ENCODE measurements around the gene CPTP. TPM values are rescaled to one million over a fixed set of nuclear protein-coding genes. Genes with fewer than 3 reads are reported as not detected.

The CPTP gene
- total RNA-seq, 1 experiment from 2014 or later = 141 TPM

GRCh38 chr1:1377540-1378205 lies 53.1 kb downstream of the CPTP start:
- peaks cover 17% of the 10 kb centered on the region for H3K4me1 ChIP-seq (ENCODE audit: insufficient read depth, low read length)
- ATAC-seq (no peak), DNase-seq (no peak)
- TF ChIP-seq EZH2 (IDR thresholded peaks at IDR 0.05; ENCODE audit: low read length, unreplicated experiment) = no peak
- no peak for TF ChIP-seq CTCF (conservative IDR thresholded peaks at IDR 0.05; ENCODE audit: low read depth, low read length)
- TF ChIP-seq EZH2phosphoT487 (IDR thresholded peaks at IDR 0.05; ENCODE audit: borderline replicate concordance, low read length) = no peak
- H2AFZ ChIP-seq (ENCODE audit: low read length) = no peak overlapping the region
- H3K27ac ChIP-seq (ENCODE audit: low read length) = no peak overlapping the region
- peaks cover 13% of the 10 kb centered on the region; the same call in 1 of the 2 replicates for H3K36me3 ChIP-seq (ENCODE audit: low read depth, low read length)
- H3F3A ChIP-seq (ENCODE audit: low read length, unreplicated experiment) = peaks cover 9% of the 10 kb centered on the region
- H3K9ac ChIP-seq (ENCODE audit: low read length) = no peak overlapping the region
- BruUV-seq (replicated peaks) = no TSS peak
- H4K20me1 ChIP-seq (ENCODE audit: low read length) = no peaks in the 10 kb centered on the region
- no peaks in the 10 kb centered on the region for H3K27me3 ChIP-seq (ENCODE audit: low read length)
- H3K9me3 ChIP-seq (ENCODE audit: low read length) = no peaks in the 10 kb centered on the region
- H3K4me3 ChIP-seq (ENCODE audit: low read length) = no peak overlapping the region
- POLR2A ChIA-PET (ENCODE audit: unreplicated experiment) = no interaction called here
- intact Hi-C loops (cut with micrococcal nuclease) = loop anchor here (2.0 kb wide), 1 partner anchor 21 kb away; the partner anchor contains the start of gene CCNL2
- peaks cover 33% of the 10 kb centered on the region for H3K79me2 ChIP-seq (ENCODE audit: low read length)
- no peaks in the 10 kb centered on the region for H3K9me2 ChIP-seq (replicated peaks; ENCODE audit: low read length)
- no peak overlapping the region for H3K4me2 ChIP-seq (ENCODE audit: low read length)
- CTCF ChIA-PET = no interaction called here

Small RNAs within 50 kb of the gene (microRNA-seq; reads per million reads assigned to microRNA genes)
- gene MIR6726 (ENCODE audit: unreplicated experiment) (3.3 reads per million, percentile 9 among the genes with 10 or more reads in this experiment), gene MIR6727 (ENCODE audit: unreplicated experiment) (not detected), gene MIR6808 (ENCODE audit: unreplicated experiment) (1.3 reads per million)

Other genes with a start within 250 kb of the CPTP start
- 61.7 and 78.0 TPM in 2 replicates for gene C1orf159, start 208.7 kb upstream of the CPTP start, total RNA-seq (2014; rRNA removed)
- 0.36 and 0.46 TPM in 2 replicates for gene TTLL10, start 150.9 kb upstream of the CPTP start, total RNA-seq (2014; rRNA removed)
- 87.2 and 120 TPM in 2 replicates for gene TNFRSF18, start 118.2 kb upstream of the CPTP start, total RNA-seq (2014; rRNA removed)
- 0.11 and 0.17 TPM in 2 replicates for gene TNFRSF4, start 110.6 kb upstream of the CPTP start, total RNA-seq (2014; rRNA removed)
- gene SDF4, start 92.8 kb upstream of the CPTP start, total RNA-seq (2014; rRNA removed) = 254 and 317 TPM in 2 replicates
- 74.0 and 92.2 TPM in 2 replicates for gene B3GALT6, start 92.6 kb upstream of the CPTP start, total RNA-seq (2014; rRNA removed)
- gene C1QTNF12, start 78.1 kb upstream of the CPTP start, total RNA-seq (2014; rRNA removed) = 2.8 and 3.9 TPM in 2 replicates
- gene UBE2J2, start 50.9 kb upstream of the CPTP start, total RNA-seq (2014; rRNA removed) = 182 and 200 TPM in 2 replicates
- 4.2 and 5.3 TPM in 2 replicates for gene SCNN1D, start 44.4 kb upstream of the CPTP start, total RNA-seq (2014; rRNA removed)
- gene ACAP3, start 16.9 kb upstream of the CPTP start, total RNA-seq (2014; rRNA removed) = 116 and 178 TPM in 2 replicates
- 132 and 142 TPM in 2 replicates for gene PUSL1, start 16.2 kb upstream of the CPTP start, total RNA-seq (2014; rRNA removed)
- gene INTS11, start 142 bp upstream of the CPTP start, total RNA-seq (2014; rRNA removed) = 254 and 324 TPM in 2 replicates
- gene TAS1R3, start 6.5 kb downstream of the CPTP start, total RNA-seq (2014; rRNA removed) = 1.9 and 4.3 TPM in 2 replicates
- gene DVL1, start 24.6 kb downstream of the CPTP start, total RNA-seq (2014; rRNA removed) = 626 and 813 TPM in 2 replicates
- 25.3 and 29.0 TPM in 2 replicates for gene MXRA8, start 33.8 kb downstream of the CPTP start, total RNA-seq (2014; rRNA removed)
- 823 and 1,067 TPM in 2 replicates for gene AURKAIP1, start 50.4 kb downstream of the CPTP start, total RNA-seq (2014; rRNA removed)
- gene CCNL2, start 74.5 kb downstream of the CPTP start, total RNA-seq (2014; rRNA removed) = 356 and 385 TPM in 2 replicates
- gene MRPL20, start 82.5 kb downstream of the CPTP start, total RNA-seq (2014; rRNA removed) = 439 and 506 TPM in 2 replicates
- gene ANKRD65, start 96.5 kb downstream of the CPTP start, total RNA-seq (2014; rRNA removed) = 0.18 and 1.1 TPM in 2 replicates
- 59.1 and 74.5 TPM in 2 replicates for gene VWA1, start 110.9 kb downstream of the CPTP start, total RNA-seq (2014; rRNA removed)
- 0.29 and 1.4 TPM in 2 replicates for gene ATAD3C, start 124.9 kb downstream of the CPTP start, total RNA-seq (2014; rRNA removed)
- gene ATAD3B, start 147.0 kb downstream of the CPTP start, total RNA-seq (2014; rRNA removed) = 140 and 190 TPM in 2 replicates
- 186 and 243 TPM in 2 replicates for gene ATAD3A, start 187.4 kb downstream of the CPTP start, total RNA-seq (2014; rRNA removed)
- 0.87 and 2.0 TPM in 2 replicates for gene TMEM240, start 215.8 kb downstream of the CPTP start, total RNA-seq (2014; rRNA removed)

Measured in PC-3 (cell line).